ENCODE results near the gene TMEM139. TPM values are rescaled to one million over a fixed set of nuclear protein-coding genes. Genes with fewer than 3 reads are reported as not detected.

TMEM139 gene
- total RNA-seq, 4 donors from 2014 or later = 1.1 to 3.8 (median 1.6) TPM; not detected in 1

- no peak for DNase-seq (ENCODE audit: low spot score)
- no peak for ATAC-seq (ENCODE audit: low FRiP score)
- no peak for TF ChIP-seq CTCF (IDR thresholded peaks at IDR 0.05)
Measured at GRCh38 chr7:143321242-143321641, 36.5 kb downstream of the TMEM139 start.

- no peak for DNase-seq (ENCODE audit: low spot score)
- TF ChIP-seq CTCF (IDR thresholded peaks at IDR 0.05) = no peak
- no peak for ATAC-seq (ENCODE audit: low FRiP score)
Measured at GRCh38 chr7:143321734-143322133, 37.0 kb downstream of the TMEM139 start.

GRCh38 chr7:143322760-143323633, 38.2 kb downstream of the TMEM139 start:
- DNase-seq (ENCODE audit: low spot score) = no peak
- no peak for ATAC-seq (ENCODE audit: low FRiP score)
- TF ChIP-seq CTCF (IDR thresholded peaks at IDR 0.05) = no peak

- DNase-seq (ENCODE audit: low spot score) (no peak), ATAC-seq (ENCODE audit: low FRiP score) (no peak)
- no peak for TF ChIP-seq CTCF (IDR thresholded peaks at IDR 0.05)
Measured at GRCh38 chr7:143323653-143324052, 38.9 kb downstream of the TMEM139 start.

- ATAC-seq (ENCODE audit: low FRiP score) = no peak
- DNase-seq (ENCODE audit: low spot score) = no peak
- no peak for TF ChIP-seq CTCF (IDR thresholded peaks at IDR 0.05)
Measured at GRCh38 chr7:143325240-143325639, 40.5 kb downstream of the TMEM139 start.

GRCh38 chr7:143327903-143328302, 43.1 kb downstream of the TMEM139 start:
- TF ChIP-seq CTCF (IDR thresholded peaks at IDR 0.05) = no peak
- no peak for DNase-seq (ENCODE audit: low spot score)
- no peak for ATAC-seq (ENCODE audit: low FRiP score)
